Skeletal muscle cell (primary cell): ENCODE results near the gene THSD4.
"Not testable (repeated sequence)": the region's sequence is repeated elsewhere in the genome, so short reads cannot be mapped to it uniquely, and the experiment has no call there.

ENCODE experiments used
- DNase-seq: peaks from one replicate; pipeline ENCODE4 v3.0.0-alpha.2; 2010; ENCODE audit warnings: low read depth
- H3K4me3 ChIP-seq: 2 replicates; pipeline ENCODE4 v1.5.1; 2011; ENCODE audit warnings: low read depth, mild to moderate bottlenecking, control low read depth, low read length, moderate library complexity

THSD4 gene

DNA sequence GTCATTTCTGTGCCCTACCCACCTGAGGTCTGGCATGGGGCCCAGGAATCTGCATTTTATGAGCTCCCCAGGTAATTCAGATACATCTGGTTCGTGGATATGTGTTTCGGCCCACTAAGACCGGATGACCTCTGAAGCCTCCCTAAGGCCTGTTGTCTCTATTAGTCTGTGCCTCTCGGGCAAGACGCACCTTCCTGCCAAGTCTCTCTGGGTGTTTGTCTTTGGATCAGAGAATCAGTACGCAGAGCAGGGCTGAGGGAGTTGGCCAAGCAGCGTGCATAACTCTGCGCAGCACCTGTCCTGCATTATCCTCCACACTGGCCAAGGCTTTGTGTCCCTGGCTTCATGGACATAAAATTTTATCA is 181.0 kb downstream of the THSD4 start:
- H3K4me3 ChIP-seq = no peak overlapping the region
- no peak for DNase-seq

DNA sequence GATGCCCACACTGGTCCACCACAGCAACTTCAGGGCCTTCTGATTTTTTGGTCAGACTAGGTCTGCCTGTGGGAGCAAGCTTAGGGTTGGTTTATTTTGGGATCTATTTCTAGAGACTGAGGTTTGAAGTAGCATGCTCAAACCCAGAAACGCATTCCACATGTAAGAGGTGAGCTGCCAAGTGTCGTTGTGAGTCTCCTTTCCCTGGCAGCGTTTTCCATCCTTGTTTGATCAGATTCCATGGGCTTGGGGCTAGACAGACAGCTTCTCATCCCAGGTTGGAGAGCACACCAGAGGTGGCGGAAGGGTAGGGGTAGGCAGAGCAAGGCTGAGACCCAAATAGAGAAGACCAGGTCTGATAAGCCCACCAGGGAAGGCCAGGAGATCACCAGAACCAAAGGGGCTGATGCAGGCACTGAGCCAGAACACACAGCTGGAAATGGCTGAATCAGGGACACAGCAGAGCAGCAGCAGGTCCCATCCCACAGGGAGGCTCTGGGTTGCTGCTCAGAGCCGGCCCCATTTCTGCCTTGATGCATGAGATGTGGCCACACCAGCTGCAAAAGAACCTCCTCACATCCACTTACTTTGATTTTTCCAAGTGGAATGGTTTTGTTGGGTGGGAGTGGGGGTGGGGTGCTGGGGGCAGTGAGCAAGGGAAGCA is 186.8 kb downstream of the THSD4 start:
- no peak overlapping the region for H3K4me3 ChIP-seq
- no peak for DNase-seq

DNA sequence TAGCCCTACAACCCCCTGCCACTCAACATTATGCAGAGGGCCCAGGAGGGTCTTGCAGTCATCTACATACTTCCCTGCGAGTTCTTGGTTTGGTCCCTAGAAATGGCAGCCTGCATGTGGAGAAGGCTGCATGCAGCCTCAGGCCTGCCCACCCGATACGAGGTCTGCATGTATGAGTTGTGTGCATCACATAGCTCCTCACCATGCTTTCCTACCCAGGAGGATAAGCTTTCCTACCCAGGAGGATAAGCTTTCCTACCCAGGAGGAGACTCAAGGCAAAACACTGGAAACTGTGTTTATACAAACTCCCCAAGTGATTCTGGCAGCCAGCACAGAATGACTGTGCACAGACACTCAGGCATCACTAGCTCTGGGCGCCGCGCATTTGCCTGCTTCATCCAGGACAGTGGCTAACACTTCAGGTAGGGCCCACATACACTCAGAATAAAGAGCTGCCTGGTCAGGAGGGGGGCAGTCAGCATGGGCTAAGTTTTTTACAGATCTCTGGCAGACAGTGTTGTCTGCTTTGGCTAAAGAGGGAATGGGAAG is 187.7 kb downstream of the THSD4 start:
- H3K4me3 ChIP-seq = no peak overlapping the region
- no peak for DNase-seq

DNA sequence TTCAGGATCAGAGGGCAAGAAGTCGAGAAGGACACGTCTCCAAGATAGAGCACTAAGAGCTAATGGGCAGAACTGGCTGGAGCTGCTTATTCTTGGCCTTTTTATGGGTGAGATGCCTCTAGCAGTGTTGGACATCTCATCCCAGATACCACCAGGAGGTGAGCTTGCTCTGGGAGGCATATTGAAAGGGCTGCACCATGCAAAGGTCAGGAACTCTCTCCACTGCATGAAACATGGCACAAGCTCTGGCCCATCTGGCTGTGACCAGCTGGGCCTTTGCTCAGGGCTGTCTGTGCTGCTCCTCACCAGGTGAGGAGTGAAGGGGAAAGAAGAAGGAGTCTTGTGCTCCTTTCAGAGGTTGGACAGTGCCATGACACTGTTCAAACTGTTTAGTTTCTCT is 188.7 kb downstream of the THSD4 start:
- no peak overlapping the region for H3K4me3 ChIP-seq

DNA sequence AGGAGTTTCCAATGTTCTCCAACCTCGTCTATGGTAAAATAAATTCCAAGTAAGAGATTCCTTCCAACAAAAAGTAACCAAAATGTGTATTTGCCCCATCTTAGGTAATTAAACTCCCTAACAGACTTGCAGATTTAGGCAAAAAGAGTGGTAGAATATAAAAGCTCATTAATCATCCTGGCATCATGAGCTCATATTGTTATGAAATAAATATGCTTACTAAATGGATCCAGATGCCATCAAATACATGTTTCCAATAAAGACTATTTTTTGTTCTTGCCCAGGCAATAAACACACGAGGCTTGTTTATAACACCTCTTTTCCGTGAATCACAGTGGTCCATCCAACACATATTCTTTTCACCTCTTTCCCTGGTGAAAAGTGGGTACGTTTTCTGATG is 189.4 kb downstream of the THSD4 start:
- DNase-seq = no peak
- H3K4me3 ChIP-seq = no peak overlapping the region

More for the DNA sequence above, 188.7 kb downstream of the THSD4 start:
- no peak for DNase-seq

DNA sequence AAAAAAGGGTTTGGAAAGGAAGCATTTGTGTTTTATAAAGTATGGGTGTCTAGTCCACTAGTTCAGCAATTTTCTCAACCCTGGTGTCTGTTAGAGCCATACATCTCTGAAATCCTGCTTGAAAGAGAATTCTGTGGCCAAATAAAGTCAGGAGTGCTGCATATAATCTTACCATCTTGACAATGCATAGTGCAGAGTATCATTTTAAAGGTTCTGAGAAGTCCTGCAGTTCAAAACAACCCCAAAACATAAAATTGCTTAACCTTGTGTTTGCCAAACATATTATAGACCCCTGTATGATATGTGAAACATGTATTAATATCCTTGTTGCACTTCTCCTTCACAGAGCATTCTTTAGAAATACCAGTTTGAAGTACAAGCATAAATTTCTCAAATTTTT is 191.3 kb downstream of the THSD4 start:
- no peak overlapping the region for H3K4me3 ChIP-seq
- DNase-seq = no peak

DNA sequence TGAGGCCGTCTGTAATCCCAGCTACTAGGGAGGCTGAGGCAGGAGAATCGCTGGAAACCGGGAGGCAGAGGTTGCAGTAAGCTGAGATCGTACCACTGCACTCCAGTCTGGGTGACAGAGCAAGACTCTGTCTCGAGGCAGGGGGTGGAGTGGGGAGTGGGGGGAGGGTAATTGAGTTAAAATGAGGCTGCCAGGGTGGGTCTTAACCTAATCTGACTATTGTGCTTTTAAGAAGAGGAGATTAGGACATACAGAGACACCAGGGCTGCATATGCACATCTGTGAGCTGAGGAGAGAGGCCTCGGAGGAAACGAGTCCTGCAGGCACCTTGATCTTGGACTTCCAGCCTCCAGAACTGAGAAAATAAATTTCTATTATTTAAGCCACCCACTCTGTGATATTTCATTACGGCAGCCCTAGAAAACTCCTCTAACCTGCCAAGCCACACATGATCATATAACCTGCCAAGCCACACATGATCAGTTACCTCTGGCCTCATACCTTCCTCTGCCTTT is 197.0 kb downstream of the THSD4 start:
- DNase-seq = no peak
- H3K4me3 ChIP-seq = no peak overlapping the region

DNA sequence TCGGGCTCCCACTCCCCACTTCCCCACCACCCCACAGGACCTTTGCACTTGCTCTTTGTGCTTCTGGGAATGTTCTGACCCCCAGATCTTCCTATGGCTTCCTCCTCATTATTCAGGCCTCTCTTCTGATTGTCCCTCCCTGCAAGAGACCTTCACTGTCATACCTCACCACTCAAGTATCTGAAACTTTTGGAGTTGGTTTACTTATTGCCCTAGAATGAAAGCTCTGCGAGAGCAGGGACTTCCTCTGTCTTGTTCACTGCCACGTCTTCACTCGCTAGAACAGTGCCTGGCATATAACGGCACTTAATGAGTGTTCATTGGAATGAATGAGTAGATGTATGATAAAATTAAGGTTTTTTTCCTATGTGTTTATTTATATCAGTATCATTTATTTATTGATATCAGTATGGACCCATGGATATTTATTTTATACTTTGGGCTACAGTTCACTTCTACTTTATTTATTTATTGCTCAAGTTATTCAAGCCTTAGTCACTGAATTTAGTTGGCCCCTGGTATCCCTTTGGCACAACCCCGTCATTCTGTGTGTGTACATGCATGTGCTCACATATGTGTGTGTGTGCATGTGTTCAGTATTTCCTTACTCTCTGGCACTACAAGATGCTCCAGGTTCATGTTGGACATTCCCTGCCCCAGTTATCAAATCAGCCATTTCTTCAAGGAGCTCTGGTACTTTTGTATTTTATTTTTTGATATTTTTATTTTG is 197.6 kb downstream of the THSD4 start:
- H3K4me3 ChIP-seq = no peak overlapping the region
- no peak for DNase-seq

DNA sequence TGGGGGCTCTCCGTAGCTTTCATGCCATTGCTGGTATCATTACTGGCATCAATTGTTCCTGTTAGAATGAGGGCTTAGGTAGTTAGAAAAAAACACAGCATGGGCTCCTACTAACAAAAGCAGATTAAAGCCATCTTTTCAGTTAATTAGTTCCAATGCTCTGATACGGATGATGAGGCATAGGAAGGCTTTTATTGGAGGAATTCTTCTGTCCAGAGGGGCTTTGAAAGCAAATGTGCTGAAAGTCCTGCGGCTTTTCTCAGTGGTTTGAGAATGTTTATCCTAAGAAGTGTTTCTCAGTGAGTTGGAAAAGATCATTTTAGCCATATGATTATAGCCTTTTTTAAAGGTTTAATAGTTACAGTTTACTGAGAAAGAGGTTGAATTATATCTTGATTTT is 198.5 kb downstream of the THSD4 start:
- H3K4me3 ChIP-seq = no peak overlapping the region
- DNase-seq = no peak

DNA sequence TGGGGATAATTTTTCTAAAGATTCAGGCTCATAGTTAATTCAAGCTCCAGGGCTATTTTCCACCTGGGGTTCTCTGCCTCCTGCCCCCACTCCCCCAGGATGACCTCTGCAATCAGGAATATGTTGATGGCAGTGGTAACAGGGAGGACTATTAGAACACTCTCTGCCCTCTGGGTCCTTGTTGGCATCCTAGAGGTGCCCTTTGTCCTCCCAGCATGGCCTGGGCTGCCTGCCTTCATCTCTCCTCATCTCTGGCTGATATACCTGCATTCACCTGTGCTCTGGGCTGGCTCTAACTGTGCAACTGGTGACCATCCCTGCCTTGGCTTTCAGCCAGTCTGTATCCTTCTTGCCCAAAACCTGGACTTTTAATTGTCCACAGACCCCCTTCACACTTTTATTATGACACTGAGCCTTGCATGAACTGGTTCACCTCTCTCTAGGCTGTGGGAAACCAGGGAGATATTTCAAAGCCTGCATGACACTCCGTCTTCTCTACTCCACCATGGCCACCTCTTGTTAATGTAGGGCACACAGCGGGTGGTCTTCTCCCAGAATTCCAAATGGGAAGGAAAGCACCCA is 199.8 kb downstream of the THSD4 start:
- no peak overlapping the region for H3K4me3 ChIP-seq
- DNase-seq = no peak

DNA sequence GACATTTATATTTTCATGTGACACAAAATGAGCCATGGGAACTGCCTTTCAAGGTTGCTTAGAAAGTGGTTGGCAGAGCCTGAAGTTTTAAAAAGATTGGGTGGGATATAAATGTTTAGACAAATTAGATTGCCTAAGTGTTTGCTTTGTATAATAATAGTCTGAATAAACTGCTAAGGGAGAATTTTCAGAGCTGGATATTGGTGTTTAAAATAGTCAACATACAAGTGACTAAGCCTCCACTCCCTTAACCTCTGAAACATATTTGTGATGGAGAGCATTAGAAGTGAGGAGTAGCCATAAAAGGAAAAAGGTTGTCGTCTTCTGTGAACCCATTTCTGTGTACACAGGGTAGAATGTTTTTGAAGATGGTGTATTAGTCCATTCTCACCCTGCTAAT is 201.6 kb downstream of the THSD4 start:
- no peak for DNase-seq
- no peak overlapping the region for H3K4me3 ChIP-seq

DNA sequence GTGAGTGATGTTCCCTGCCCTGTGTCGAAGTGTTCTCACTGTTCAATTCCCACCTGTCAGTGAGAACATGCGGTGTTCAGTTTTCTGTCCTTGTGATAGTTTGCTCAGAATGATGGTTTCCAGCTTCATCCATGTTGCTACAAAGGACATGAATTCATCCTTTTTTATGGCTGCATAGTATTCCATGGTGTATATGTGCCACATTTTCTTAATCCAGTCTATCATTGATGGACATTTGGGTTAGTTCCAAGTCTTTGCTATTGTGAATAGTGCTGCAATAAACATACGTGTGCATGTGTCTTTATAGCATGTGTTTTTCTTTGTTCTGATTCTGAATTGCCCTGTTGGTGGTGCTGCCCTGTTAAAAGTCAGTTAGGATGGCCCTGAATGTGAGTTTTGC is 204.2 kb downstream of the THSD4 start:
- DNase-seq, H3K4me3 ChIP-seq: not testable (repeated sequence)

DNA sequence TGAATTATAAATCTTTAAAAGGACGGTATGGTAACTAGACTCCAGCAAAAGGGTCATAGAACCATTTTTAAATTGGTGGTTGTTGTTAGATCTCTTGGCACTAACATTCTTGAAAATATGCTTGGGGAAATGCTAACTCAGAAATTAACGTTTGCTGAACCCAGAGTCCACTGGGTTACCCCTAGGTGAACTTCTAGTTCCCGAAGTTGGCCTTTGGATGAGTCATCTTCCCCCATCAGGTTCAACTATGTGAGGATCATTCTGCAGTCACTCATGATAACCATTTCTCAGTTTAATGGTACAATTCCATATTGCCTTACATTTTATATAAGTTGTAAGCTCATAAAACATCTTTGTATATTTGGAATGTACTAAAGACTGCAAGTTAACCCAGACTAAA is 204.7 kb downstream of the THSD4 start:
- H3K4me3 ChIP-seq = no peak overlapping the region
- no peak for DNase-seq

DNA sequence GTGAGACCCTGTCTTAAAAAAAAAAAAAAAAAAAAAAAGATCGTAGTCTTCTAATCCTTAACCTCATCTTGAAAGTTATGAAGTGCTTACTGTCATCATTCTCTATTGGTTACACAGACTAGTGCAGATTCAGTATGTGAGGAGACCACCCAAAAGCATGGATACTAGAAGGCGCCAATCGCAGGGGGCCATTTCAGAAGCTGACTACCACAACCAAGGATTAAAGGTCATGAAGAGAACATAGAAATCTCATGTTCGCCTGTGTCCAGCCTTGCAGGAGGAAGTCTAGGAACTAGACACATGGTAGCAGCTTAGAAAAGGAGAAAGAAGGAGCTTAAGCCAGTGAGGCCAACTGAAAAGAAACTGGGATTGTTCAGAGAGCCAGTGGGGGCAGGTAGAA is 207.8 kb downstream of the THSD4 start:
- DNase-seq = no peak

DNA sequence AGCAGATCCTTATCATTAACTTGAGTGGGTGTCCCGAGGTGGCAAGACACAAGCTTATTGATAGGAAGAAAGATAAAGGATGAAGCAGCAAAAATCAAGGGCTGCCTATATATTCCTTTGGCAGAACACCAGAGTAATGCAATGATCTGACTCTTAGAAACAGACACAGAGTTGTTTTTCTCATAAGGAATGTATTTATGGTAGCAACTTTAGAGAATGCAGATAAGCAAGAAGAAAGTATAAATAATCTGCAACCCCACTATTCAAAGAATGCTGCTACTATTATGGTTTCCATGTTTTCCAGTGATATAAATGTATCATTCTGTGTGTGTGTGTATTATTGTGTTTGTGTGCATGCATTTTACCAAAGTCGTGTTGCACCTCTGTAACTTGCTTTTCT is 208.3 kb downstream of the THSD4 start:
- DNase-seq = no peak
- H3K4me3 ChIP-seq = no peak overlapping the region

More for the DNA sequence above, 207.8 kb downstream of the THSD4 start:
- H3K4me3 ChIP-seq = no peak overlapping the region

DNA sequence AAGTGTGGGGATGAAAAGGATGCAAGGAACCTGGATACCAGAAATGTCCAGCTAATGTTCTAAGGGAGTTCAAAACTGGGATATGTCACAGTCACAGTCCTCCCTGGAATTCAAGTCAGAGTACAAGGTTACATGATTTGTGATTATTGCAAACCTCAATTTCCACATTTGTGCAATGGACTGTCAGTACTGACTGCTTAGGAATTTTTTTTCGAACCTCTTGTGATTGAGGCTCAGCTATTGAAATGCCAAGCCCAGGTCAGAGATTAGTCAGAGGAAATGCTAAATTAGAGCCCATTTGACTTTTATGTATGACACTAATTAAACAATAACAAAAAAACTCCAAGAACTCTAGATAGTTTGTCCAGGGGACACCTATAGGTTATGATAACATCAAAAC is 210.2 kb downstream of the THSD4 start:
- DNase-seq = no peak
- H3K4me3 ChIP-seq = no peak overlapping the region

DNA sequence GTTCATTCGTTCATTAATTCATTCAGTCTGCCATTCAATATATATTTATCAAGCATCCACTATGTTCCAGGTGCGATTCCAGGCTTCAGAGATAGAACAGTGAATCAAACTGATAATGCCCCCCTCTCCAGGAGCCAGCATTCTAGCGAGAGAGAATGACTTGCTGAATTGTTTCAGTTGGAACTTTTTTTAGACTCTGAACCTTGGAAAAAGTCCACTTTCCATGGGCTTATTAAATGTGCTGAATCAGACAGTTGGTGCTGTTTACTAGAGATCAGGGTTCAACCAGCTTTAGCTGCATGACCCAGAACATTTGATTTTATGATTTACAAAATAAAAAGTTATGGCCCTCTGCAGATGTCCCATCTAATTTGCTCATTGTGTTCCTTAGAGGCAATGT is 213.2 kb downstream of the THSD4 start:
- no peak overlapping the region for H3K4me3 ChIP-seq
- DNase-seq = no peak

DNA sequence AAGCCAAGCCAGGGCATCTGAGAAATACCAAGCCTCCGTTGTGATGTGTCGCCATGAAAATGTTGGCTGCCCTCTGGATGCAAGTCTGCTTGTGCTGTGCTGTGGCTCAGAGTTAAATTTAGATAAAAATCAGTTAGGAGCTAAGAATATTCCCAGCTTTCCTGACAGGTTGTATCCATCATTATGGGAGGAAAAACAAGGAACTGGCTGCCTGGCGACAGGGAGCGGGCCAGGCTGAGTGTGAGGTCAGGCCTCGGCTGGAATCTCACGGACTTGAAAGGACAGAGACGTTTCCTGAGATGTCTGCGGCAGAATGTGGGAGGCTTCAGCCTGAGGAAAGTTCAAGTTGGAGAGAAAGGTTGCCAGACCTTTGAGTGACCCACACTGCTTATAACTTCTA is 213.8 kb downstream of the THSD4 start:
- DNase-seq = no peak
- H3K4me3 ChIP-seq = no peak overlapping the region

DNA sequence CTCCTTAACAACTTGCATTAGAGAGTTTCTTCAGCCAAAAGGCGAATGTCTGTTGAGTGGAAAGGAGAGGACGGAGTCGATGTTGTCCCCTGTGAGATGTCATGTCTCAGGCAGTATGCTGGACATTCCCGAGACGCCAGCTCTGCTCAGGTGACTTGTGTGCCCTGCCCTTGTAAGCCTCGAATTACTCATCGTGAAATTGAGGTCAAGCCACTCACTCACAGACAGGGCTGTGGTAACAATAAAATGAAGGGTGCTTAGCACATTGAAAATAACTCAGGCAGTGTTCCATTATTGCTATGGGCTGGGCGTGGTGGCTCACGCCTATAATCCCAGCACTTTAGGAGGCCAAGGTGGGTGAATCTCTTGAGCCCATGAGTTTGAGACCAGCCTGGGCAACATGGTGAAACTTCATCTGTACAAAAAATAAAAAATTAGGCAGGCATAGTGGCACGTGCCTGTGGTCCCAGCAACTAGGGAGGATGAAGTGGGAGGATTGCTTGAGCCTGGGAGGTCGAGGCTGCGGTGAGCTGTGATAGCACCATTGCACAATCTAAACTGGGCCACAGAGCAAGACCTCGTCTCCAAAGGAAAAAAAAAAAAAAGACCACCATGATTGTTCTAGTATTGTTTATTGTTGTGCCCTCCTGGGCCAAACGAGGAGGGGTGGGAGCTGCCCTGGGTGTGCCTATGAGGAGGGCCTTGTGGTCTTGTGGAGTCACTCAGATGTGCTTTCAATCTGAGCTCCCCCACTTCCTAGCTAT is 214.4 kb downstream of the THSD4 start:
- H3K4me3 ChIP-seq = no peak overlapping the region
- no peak for DNase-seq

DNA sequence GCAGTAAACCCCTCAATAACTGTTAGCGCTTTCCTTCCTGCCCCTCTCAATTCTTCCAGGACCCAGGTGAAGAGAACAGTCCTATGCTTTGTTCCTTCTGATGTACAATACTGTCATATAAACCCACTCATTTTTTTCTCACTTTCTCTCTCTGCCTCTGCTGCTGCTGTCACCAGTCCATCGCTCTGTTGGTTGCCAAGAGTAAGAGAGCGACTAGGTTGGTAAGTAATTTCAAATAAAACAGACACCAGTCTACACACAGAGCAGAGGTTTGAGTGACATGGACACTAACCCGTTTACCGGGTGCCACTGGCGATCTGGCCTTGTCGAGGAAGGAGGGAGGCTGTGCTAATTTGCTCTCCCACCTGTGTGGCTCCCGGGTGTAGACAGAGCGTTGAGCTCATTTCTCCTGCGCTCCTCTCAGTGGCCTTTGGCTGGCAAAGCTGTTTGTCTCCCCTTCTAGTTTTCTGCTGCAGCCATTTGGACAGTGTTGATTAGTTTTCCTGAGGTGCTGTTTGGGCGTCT is 215.4 kb downstream of the THSD4 start:
- no peak overlapping the region for H3K4me3 ChIP-seq
- no peak for DNase-seq
